PFSK-1 (cell line): ENCODE measurements around the gene SORCS3.

Experiments used
- POLR2AphosphoS5 ChIP-seq: IDR thresholded peaks from 2 replicates; pipeline ENCODE4 v1.6.1; 2012; ENCODE audit warnings: low read depth, mild to moderate bottlenecking, control low read depth, low read length, moderate library complexity
- REST ChIP-seq, 2 experiments: IDR thresholded peaks; 2 replicates each; pipeline versions ENCODE4 v1.6.1 to v1.8.0; 2011 to 2012; ENCODE audit warnings: low read depth in 2 of 2, low read length in 2 of 2, control low read depth in 1 of 2, inconsistent platforms in 1 of 2, mild to moderate bottlenecking in 1 of 2, moderate library complexity in 1 of 2; ENCODE audit not compliant: insufficient read depth in 1 of 2
- TAF1 ChIP-seq: IDR thresholded peaks from 2 replicates; pipeline ENCODE4 v1.6.1; 2012; ENCODE audit warnings: low read length, control low read depth, borderline replicate concordance; ENCODE audit not compliant: insufficient read depth

- TF ChIP-seq POLR2AphosphoS5 (no peak), REST (IDR thresholded peaks at IDR 0.05; ENCODE audit: insufficient read depth in 1 of 2, low read depth in 2 of 2, low read length in 2 of 2) (no peak), TAF1 (no peak)
Measured at GRCh38 chr10:104663076-104663475, 22.0 kb downstream of the SORCS3 start.
